Duodenal mucosa (tissue), 2 donors: ENCODE data around the gene TARDBP.

Experiments used
- H3K27ac ChIP-seq: one replicate; pipeline ENCODE4 v1.7.0; 2013; ENCODE audit warnings: low read depth, low read length
- H3K27me3 ChIP-seq, 2 donors: one replicate each; pipeline ENCODE4 v1.7.0; 2013; ENCODE audit warnings: low read length in 2 of 2, control low read depth in 1 of 2; ENCODE audit not compliant: insufficient read depth in 2 of 2, control insufficient read depth in 1 of 2
- H3K36me3 ChIP-seq, 2 donors: one replicate each; pipeline ENCODE4 v1.7.0; 2013; ENCODE audit warnings: low read length in 2 of 2, control low read depth in 1 of 2; ENCODE audit not compliant: insufficient read depth in 2 of 2, control insufficient read depth in 1 of 2
- H3K4me1 ChIP-seq, 2 donors: one replicate each; pipeline ENCODE4 v1.7.0; 2013; ENCODE audit warnings: low read length in 2 of 2, control low read depth in 1 of 2; ENCODE audit not compliant: insufficient read depth in 2 of 2, control insufficient read depth in 1 of 2
- H3K4me3 ChIP-seq, 2 donors: one replicate each; pipeline ENCODE4 v1.7.0; 2013; ENCODE audit warnings: low read length in 2 of 2, low read depth in 1 of 2
- H3K9ac ChIP-seq, 2 donors: one replicate each; pipeline ENCODE4 v1.7.0; 2013; ENCODE audit warnings: low read length in 2 of 2, low read depth in 1 of 2
- H3K9me3 ChIP-seq, 2 donors: one replicate each; pipeline ENCODE4 v1.7.0; 2013; ENCODE audit warnings: low read length in 2 of 2, control low read depth in 1 of 2; ENCODE audit not compliant: control insufficient read depth in 1 of 2

TARDBP gene

DNA sequence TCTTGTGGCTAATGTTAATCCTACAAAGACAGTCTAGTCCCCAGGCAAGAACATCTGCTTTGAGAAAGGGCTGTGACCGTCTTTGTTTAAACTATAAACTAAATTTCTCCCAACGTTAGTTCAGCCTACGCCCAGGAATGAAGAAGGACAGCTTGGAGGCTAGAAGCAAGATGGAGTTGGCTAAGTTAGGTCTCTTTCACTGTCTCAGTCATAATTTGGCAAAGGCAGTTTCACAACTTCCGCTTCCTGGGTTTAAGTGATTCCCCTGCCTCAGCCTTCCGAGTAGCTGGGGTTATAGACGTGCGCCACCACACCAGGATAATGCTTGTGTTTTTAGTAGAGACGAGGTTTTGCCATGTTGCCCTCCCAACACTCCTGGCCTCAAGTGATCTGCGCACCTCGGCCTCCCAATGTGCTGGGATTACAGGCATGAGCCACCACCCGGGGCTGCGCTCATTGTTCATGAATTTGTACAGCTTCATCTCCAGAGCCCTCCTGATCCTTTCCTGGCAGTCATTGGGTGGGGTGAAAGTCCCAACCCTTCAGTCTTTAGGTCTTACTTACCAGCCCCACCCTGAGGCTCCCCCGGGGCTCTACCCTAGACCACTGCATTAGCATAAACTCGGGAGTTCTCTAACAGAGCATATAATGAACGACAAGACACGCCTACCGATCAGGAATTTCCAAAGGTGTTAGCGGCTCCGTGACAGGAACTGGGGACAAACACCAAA, 39.5 kb downstream of the TARDBP start:
- H3K27ac ChIP-seq, result no peak overlapping the region
- H3K36me3 ChIP-seq, result peaks cover 0 to 16% of the 10 kb centered on the region in 2 donors
- no peaks in the 10 kb centered on the region for H3K9me3 ChIP-seq
- no peak overlapping the region for H3K9ac ChIP-seq
- H3K27me3 ChIP-seq, result no peaks in the 10 kb centered on the region
- peaks cover 4 to 9% of the 10 kb centered on the region in 2 donors for H3K4me1 ChIP-seq
- no peak overlapping the region for H3K4me3 ChIP-seq

DNA sequence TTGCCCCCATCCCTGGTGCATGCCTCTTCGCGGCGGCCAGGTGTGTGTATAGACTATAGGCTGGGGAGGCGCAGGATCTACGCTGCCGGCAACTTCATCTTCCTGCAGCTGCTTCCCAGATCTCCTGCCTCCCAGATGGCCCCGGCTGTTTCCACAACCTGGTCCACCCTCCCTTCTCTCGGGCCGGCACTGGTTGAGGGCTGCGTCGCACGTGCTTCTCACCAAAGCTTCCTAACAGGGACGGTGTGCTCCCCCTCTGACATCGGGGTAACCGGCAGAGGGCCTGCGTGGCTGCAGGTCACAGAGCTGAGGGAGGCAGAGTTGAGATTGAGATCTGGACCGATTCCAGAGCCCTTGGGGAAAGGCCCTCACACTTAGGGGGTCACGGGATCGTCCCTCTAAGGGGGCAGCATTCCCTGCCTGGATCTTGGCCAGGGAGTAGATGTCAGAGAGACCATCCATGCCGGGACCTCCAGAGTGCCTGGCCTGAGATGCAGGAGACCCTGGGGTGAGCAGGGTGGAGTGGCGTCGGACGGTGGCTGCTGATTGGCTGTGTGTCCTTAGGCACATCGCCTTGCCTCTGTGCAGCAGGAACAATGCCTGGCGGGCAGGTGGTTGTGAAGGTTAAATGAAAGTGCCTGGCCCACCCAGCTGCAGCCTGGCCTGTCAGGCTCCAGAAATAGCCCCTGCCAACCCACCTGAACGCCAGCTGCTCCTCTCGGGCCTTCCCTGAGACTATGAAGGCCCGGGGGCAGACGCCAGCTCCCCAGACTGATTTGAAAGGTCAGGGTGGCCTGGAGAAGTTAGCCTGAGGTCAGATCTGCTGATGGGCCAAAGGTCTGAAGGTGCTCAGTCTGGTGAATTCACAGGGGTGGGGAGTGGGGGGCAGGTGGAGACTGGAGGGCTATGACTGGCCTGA, 40.6 kb downstream of the TARDBP start:
- Histone ChIP-seq H3K9ac (no peak overlapping the region), H3K27ac (peak overlapping the region; percentile 3), H3K4me1 (peaks cover 4 to 9% of the 10 kb centered on the region in 2 donors), H3K27me3 (no peaks in the 10 kb centered on the region), H3K9me3 (no peaks in the 10 kb centered on the region), H3K36me3 (peaks cover 0 to 22% of the 10 kb centered on the region in 2 donors), H3K4me3 (no peak overlapping the region)

DNA sequence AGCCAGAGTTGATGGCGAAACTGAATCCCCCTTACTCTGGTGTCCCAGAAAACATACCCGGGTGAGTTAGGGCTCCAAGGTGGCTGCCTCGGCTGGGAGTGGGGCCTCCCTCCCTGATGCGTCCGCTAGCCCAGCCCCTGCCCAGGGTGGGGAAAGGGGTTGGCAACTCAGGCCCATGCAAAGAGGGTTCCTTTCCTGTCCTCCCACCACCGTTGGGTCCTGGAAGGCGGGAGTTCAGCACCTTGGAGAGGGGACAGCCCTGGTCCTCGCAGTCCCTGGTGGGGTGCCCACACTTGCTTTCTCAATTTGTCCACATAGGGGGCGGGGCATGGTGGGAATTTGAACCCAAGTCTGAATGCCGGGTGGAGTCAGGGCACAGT, 41.3 kb downstream of the TARDBP start:
- Histone ChIP-seq H3K4me3 (no peak overlapping the region), H3K36me3 (peaks cover 0 to 22% of the 10 kb centered on the region in 2 donors), H3K27me3 (no peaks in the 10 kb centered on the region)

DNA sequence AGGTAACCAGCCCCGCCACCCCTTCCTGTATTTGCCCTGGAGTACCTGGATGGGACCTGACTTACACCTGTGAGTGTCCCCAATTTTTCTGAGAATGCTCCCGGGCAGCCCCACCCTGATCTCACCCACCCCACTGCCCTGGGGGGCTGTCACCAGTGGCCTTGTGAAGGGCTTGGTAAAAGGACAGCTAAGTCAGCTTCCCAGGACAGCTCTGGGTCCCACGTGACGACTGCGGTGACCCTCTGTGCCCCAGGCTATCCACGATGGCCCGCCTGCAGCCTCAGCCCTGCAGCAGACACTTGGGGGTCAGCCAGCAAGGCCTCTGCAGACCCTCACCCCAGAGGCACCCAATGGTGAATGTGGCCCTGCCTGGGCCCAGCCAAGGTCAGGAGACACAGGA, 41.7 kb downstream of the TARDBP start:
- Histone ChIP-seq H3K36me3 (peaks cover 0 to 22% of the 10 kb centered on the region in 2 donors), H3K27me3 (no peaks in the 10 kb centered on the region), H3K27ac (no peak overlapping the region), H3K9ac (no peak overlapping the region), H3K9me3 (no peaks in the 10 kb centered on the region), H3K4me1 (peaks cover 12 to 17% of the 10 kb centered on the region in 2 donors), H3K4me3 (no peak overlapping the region)

More for the DNA sequence above, 41.3 kb downstream of the TARDBP start:
- Histone ChIP-seq H3K9me3 (no peaks in the 10 kb centered on the region), H3K9ac (no peak overlapping the region), H3K4me1 (peaks cover 8 to 13% of the 10 kb centered on the region in 2 donors), H3K27ac (no peak overlapping the region)

DNA sequence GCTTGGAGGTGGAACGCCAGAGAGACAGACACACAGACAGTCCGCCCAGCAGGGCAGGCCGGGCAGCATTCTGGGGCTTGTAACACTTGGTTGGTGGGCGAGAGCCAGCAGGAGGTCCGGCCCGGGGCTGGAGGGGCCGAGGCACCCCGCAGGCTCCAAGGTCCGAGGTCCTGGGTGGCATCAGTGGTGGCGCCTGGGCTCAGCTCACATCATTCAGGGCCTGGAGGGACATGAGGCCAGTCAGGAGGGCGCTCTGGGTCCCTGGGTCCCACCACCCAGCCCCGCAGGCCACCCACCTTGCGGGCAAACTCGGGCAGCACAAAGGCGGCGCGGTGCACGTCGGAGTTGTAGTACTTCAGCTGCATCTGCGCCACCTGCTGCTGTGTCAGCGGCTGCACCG, 42.2 kb downstream of the TARDBP start:
- Histone ChIP-seq H3K27me3 (no peaks in the 10 kb centered on the region), H3K9me3 (no peaks in the 10 kb centered on the region), H3K4me3 (no peak overlapping the region)

DNA sequence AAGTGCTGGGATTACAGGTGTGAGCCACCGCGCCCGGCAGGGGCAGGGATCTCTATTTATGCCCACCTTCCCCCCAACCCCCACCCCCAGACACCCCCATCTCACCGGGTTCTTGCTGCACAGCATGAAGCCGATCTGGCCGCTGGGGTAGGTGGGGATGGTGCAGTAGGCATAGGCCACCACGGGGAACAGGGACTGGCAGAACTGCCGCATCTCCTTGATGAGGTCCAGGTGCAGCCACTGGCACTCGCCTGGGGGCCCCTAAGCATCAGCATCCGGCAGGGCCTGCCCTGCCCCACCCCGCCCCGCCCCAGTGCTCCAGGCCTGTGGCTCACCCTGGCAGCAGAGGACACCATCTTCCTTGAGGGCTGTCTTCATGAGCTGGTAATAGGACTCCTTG, 43.2 kb downstream of the TARDBP start:
- no peak overlapping the region for H3K9ac ChIP-seq
- no peak overlapping the region for H3K4me3 ChIP-seq
- H3K9me3 ChIP-seq, result no peaks in the 10 kb centered on the region
- H3K36me3 ChIP-seq, result peaks cover 0 to 22% of the 10 kb centered on the region in 2 donors
- H3K27ac ChIP-seq, result no peak overlapping the region
- H3K27me3 ChIP-seq, result no peaks in the 10 kb centered on the region
- peaks cover 14 to 23% of the 10 kb centered on the region in 2 donors for H3K4me1 ChIP-seq

More for the DNA sequence above, 42.2 kb downstream of the TARDBP start:
- Histone ChIP-seq H3K9ac (no peak overlapping the region), H3K27ac (no peak overlapping the region), H3K4me1 (peaks cover 13 to 20% of the 10 kb centered on the region in 2 donors), H3K36me3 (peaks cover 0 to 22% of the 10 kb centered on the region in 2 donors)

DNA sequence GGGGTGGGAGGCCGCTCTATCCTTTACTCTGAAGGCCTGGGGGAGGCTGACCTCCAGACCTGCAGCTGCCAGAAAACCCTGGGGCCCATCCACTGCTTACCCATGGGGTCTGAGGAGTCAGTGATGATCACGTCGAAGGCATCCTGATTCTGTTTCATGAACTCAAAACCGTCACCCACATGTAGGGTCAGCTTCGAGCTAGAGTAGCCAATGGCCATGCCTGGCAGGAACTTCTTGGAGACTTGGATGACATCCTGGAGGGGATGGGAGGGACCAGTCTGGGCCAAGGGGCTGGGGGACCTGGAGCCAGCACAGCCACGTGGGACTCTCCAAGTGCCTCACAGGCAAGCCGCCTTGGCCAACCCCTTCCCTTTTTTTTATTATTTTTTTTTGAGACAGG, 44.0 kb downstream of the TARDBP start:
- no peak overlapping the region for H3K27ac ChIP-seq
- no peak overlapping the region for H3K4me3 ChIP-seq
- no peak overlapping the region for H3K9ac ChIP-seq
- peaks cover 0 to 22% of the 10 kb centered on the region in 2 donors for H3K36me3 ChIP-seq
- peaks cover 18 to 30% of the 10 kb centered on the region in 2 donors for H3K4me1 ChIP-seq
- H3K9me3 ChIP-seq, result no peaks in the 10 kb centered on the region
- no peaks in the 10 kb centered on the region for H3K27me3 ChIP-seq

DNA sequence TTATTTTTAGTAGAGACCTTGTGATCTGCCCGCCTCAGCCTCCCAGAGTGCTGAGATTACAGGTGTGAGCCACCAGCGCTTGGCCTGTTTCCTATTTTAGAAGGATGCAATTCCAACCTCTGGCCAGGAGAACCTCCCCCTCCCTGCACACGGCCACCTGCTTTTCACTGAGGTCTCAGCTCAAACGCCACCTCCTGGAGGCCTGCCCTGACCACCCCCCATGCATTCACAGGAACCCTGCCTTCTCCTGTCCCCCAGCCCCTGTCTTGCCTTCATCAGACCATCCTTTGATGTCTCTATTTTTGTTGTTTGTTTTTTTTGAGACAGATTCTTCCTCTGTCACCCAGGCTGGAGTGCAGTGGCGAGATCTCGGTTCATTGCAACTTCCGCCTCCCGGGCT, 45.0 kb downstream of the TARDBP start:
- no peak overlapping the region for H3K9ac ChIP-seq
- H3K9me3 ChIP-seq, result no peaks in the 10 kb centered on the region
- peaks cover 0 to 22% of the 10 kb centered on the region in 2 donors for H3K36me3 ChIP-seq
- no peak overlapping the region for H3K4me3 ChIP-seq
- H3K27ac ChIP-seq, result no peak overlapping the region
- no peaks in the 10 kb centered on the region for H3K27me3 ChIP-seq
- H3K4me1 ChIP-seq, result peaks cover 18 to 32% of the 10 kb centered on the region in 2 donors

DNA sequence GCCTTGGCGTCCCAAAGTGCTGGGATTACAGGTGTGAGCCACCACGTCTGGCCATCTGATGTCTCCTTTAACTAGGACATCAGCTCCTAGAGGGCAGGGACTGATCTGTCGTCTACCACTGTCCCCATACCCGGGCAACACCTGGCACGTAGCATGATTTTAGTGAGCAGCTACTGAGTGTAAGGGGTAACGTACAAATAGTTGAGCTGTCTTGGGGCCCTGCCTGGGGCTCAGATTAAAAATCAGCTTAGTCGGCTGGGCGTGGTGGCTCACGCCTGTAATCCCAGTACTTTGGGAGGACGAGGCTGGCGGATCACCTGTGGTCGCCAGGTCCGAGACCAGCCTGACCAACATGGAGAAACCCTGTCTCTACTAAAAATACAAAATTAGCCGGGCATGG, 45.6 kb downstream of the TARDBP start:
- no peak overlapping the region for H3K9ac ChIP-seq
- H3K27ac ChIP-seq, result no peak overlapping the region
- no peaks in the 10 kb centered on the region for H3K27me3 ChIP-seq
- no peaks in the 10 kb centered on the region for H3K9me3 ChIP-seq
- peaks cover 15 to 27% of the 10 kb centered on the region in 2 donors for H3K4me1 ChIP-seq
- H3K36me3 ChIP-seq, result peaks cover 0 to 22% of the 10 kb centered on the region in 2 donors
- no peak overlapping the region for H3K4me3 ChIP-seq

DNA sequence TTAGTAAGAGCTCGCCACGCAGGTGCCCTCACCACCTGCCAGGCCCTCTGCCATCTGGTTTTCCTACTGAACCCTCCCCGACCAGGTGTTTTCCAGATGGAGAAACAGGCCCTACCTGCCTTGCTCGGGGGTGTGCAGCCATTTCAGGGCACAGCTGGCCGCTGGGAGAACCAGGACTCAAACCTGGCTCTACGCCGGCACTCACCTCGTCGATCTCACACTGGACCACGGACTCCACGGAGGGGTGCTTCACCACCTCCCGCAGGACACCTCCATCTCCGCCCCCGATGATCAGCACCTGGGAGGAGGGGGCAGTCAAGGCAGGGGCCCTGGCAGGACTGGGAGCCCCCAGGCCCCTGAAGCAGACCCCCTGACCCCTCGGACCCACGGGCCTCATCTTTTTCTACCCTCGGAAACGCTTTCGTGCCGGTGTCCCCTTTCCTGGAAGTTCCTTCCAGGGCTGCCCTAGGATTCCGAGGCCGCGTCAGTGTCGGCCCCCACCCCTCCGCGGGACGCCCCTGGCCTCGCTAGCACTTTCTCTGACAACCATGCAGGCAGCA, 46.2 kb downstream of the TARDBP start:
- Histone ChIP-seq H3K4me3 (peak overlapping the region; percentile 71 to 83), H3K36me3 (peaks cover 0 to 22% of the 10 kb centered on the region in 2 donors), H3K9ac (peak overlapping the region; percentile 56 to 77), H3K9me3 (no peaks in the 10 kb centered on the region), H3K27me3 (no peaks in the 10 kb centered on the region), H3K4me1 (peaks cover 14 to 25% of the 10 kb centered on the region in 2 donors), H3K27ac (no peak overlapping the region)
